H1 (cell line): Measurements from ENCODE around the gene SERPINB12. TPM values are rescaled to one million over a fixed set of nuclear protein-coding genes. Genes with fewer than 3 reads are reported as not detected.

Source experiments
- CTCF ChIA-PET: fragments of 300-600 bp; sonication (Branson Sonifier 250); formaldehyde crosslinking; loops from one replicate; lab custom pipeline; 2021; ENCODE audit not compliant: partially characterized antibody; lab: Charles Lee
- POLR2A ChIA-PET: fragments of 300-600 bp; sonication (Branson Sonifier 250); formaldehyde crosslinking; loops from one replicate; lab custom pipeline; 2021; ENCODE audit warnings: inconsistent platforms; ENCODE audit not compliant: partially characterized antibody; lab: Charles Lee
- DNase-seq, 2 experiments: peaks; one replicate each; pipeline versions ENCODE4 v3.0.0 to v3.0.0-alpha.2; 2010 to 2022; ENCODE audit warnings: low spot score in 2 of 2, low read depth in 1 of 2, mixed read lengths in 1 of 2
- FAIRE-seq: peaks from 2 replicates; lab custom pipeline; 2011; peaks lifted over from hg19 to GRCh38; lab: Jason Lieb, UNC
- H2AFZ ChIP-seq: 2 replicates; pipeline ENCODE4 v1.8.1; 2012; ENCODE audit warnings: low read length, inconsistent platforms
- H2AK5ac ChIP-seq: 2 replicates; pipeline ENCODE4 v1.6.1; 2013; ENCODE audit warnings: low read depth, low read length
- H2BK120ac ChIP-seq: replicated peaks from 2 replicates; pipeline ENCODE3; 2013; ENCODE audit warnings: low read depth, low read length, inconsistent platforms
- H2BK12ac ChIP-seq: 2 replicates; pipeline ENCODE4 v1.6.1; 2013; ENCODE audit warnings: low read depth, low read length
- H2BK15ac ChIP-seq: 2 replicates; pipeline ENCODE4 v1.6.1; 2013; ENCODE audit warnings: low read length
- H2BK20ac ChIP-seq: 2 replicates; pipeline ENCODE4 v1.6.1; 2013; ENCODE audit warnings: low read length
- H2BK5ac ChIP-seq: 2 replicates; pipeline ENCODE4 v1.6.1; 2013; ENCODE audit warnings: low read depth, low read length
- H3K14ac ChIP-seq: 2 replicates; pipeline ENCODE4 v1.6.1; 2013; ENCODE audit warnings: inconsistent platforms; ENCODE audit not compliant: insufficient read length
- H3K18ac ChIP-seq: 2 replicates; pipeline ENCODE4 v1.6.1; 2013; ENCODE audit warnings: low read length; ENCODE audit errors: extremely low read depth
- H3K23ac ChIP-seq: 2 replicates; pipeline ENCODE4 v1.6.1; 2013; ENCODE audit warnings: inconsistent platforms; ENCODE audit not compliant: insufficient read length
- H3K23me2 ChIP-seq: 2 replicates; pipeline ENCODE4 v1.6.1; 2013; ENCODE audit warnings: low read depth, low read length
- H3K27ac ChIP-seq: 2 replicates; pipeline ENCODE4 v1.6.1; 2011; ENCODE audit warnings: low read depth, low read length, inconsistent platforms
- H3K27me3 ChIP-seq, 4 experiments: replicated peaks in 1 of 4; 1 replicate in 1 of 4; 2 replicates in 3 of 4; pipeline versions ENCODE4 v1.6.1 to v1.8.1; 2011 to 2013; ENCODE audit warnings: low read length in 3 of 4, mild to moderate bottlenecking in 3 of 4, inconsistent platforms in 2 of 4, mixed read lengths in 2 of 4, moderate library complexity in 1 of 4; ENCODE audit not compliant: control insufficient read depth in 3 of 4, insufficient read depth in 3 of 4; ENCODE audit errors: extremely low read depth in 1 of 4
- H3K36me3 ChIP-seq, 4 experiments: 2 replicates each; pipeline versions ENCODE4 v1.6.1 to v1.8.1; 2011 to 2013; ENCODE audit warnings: mild to moderate bottlenecking in 4 of 4, low read length in 3 of 4, moderate library complexity in 2 of 4, control low read depth in 1 of 4, inconsistent platforms in 1 of 4; ENCODE audit not compliant: insufficient read depth in 4 of 4, control insufficient read depth in 2 of 4
- H3K4ac ChIP-seq: replicated peaks from 2 replicates; pipeline ENCODE3; 2013; ENCODE audit warnings: low read length, low read depth, mixed read lengths, inconsistent platforms; ENCODE audit not compliant: insufficient read length
- H3K4me1 ChIP-seq, 4 experiments: replicated peaks in 1 of 4; 1 replicate in 1 of 4; 2 replicates in 3 of 4; pipeline versions ENCODE4 v1.6.1 to v1.8.1; 2011 to 2013; ENCODE audit warnings: low read length in 3 of 4, inconsistent platforms in 2 of 4, mixed read lengths in 1 of 4; ENCODE audit not compliant: insufficient read depth in 4 of 4, control insufficient read depth in 3 of 4
- H3K4me2 ChIP-seq, 2 experiments: 2 replicates each; pipeline versions ENCODE4 v1.6.1 to v1.8.1; 2011 to 2013; ENCODE audit warnings: low read depth in 2 of 2, low read length in 2 of 2, control low read depth in 1 of 2, inconsistent platforms in 1 of 2, mild to moderate bottlenecking in 1 of 2; ENCODE audit not compliant: insufficient read depth in 1 of 2
- H3K4me3 ChIP-seq, 4 experiments: fragments of 200-600, 300-600 bp in 1 of 4; sonication (generic), shearing (Covaris generic), sonication (Bioruptor Twin) in 1 of 4; 2 replicates each; pipeline versions ENCODE4 v1.5.1 to v1.8.1; 2011 to 2016; ENCODE audit warnings: low read length in 4 of 4, low read depth in 3 of 4, control low read depth in 2 of 4, inconsistent platforms in 2 of 4, mild to moderate bottlenecking in 2 of 4, mixed read lengths in 1 of 4, moderate library complexity in 1 of 4; ENCODE audit not compliant: insufficient read depth in 2 of 4; ENCODE audit errors: extremely low read depth in 1 of 4
- H3K56ac ChIP-seq: replicated peaks from 2 replicates; pipeline ENCODE3; 2013; ENCODE audit warnings: low read depth, mild to moderate bottlenecking, mixed read lengths, low read length, inconsistent platforms; ENCODE audit not compliant: insufficient read length
- H3K79me1 ChIP-seq: 2 replicates; pipeline ENCODE4 v1.6.1; 2013; ENCODE audit warnings: low read depth, low read length, control low read depth
- H3K79me2 ChIP-seq, 2 experiments: 2 replicates each; pipeline versions ENCODE4 v1.6.1 to v1.8.1; 2012 to 2013; ENCODE audit warnings: low read length in 2 of 2, mild to moderate bottlenecking in 2 of 2, inconsistent platforms in 1 of 2; ENCODE audit not compliant: insufficient read depth in 2 of 2, control insufficient read depth in 1 of 2
- H3K9ac ChIP-seq, 4 experiments: replicated peaks in 1 of 4; 1 replicate in 1 of 4; 2 replicates in 3 of 4; pipeline versions ENCODE4 v1.6.1 to v1.8.1; 2011 to 2013; ENCODE audit warnings: low read depth in 3 of 4, low read length in 3 of 4, control low read depth in 2 of 4, mild to moderate bottlenecking in 2 of 4, moderate library complexity in 2 of 4, inconsistent platforms in 1 of 4; ENCODE audit errors: extremely low read depth in 1 of 4
- H3K9me3 ChIP-seq, 2 experiments: 2 replicates each; pipeline versions ENCODE4 v1.6.1 to v1.8.1; 2012 to 2013; ENCODE audit warnings: mild to moderate bottlenecking in 2 of 2, moderate library complexity in 2 of 2, control low read depth in 1 of 2, inconsistent platforms in 1 of 2, low read depth in 1 of 2, low read length in 1 of 2, mixed read lengths in 1 of 2; ENCODE audit not compliant: insufficient read depth in 2 of 2
- H4K20me1 ChIP-seq, 2 experiments: replicated peaks in 1 of 2; 2 replicates each; pipeline versions ENCODE3 to v1.8.1; 2011 to 2013; ENCODE audit warnings: inconsistent platforms in 2 of 2, low read length in 2 of 2, mild to moderate bottlenecking in 1 of 2; ENCODE audit not compliant: insufficient read depth in 2 of 2, control insufficient read depth in 1 of 2
- H4K5ac ChIP-seq: 2 replicates; pipeline ENCODE4 v1.6.1; 2013; ENCODE audit warnings: low read length, low read depth, mixed read lengths, inconsistent platforms; ENCODE audit not compliant: insufficient read length
- H4K8ac ChIP-seq: 2 replicates; pipeline ENCODE4 v1.8.0; 2013; ENCODE audit warnings: mild to moderate bottlenecking, moderate library complexity, low read length, inconsistent platforms; ENCODE audit not compliant: insufficient read depth; ENCODE audit errors: extremely low read depth
- H4K91ac ChIP-seq: replicated peaks from 2 replicates; pipeline ENCODE3; 2013; ENCODE audit warnings: low read length, mixed read lengths, inconsistent platforms; ENCODE audit not compliant: insufficient read length
- GABPA ChIP-seq: IDR thresholded peaks from 2 replicates; pipeline ENCODE4 v1.6.1; 2011; ENCODE audit warnings: mild to moderate bottlenecking, low read length, moderate library complexity, borderline replicate concordance; ENCODE audit not compliant: insufficient read depth
- TBP ChIP-seq: IDR thresholded peaks from 2 replicates; pipeline ENCODE4 v1.6.1; 2011; ENCODE audit warnings: low read depth, low read length, improper control_type of control experiment
- WGBS, 2 experiments: shearing (Covaris generic) in 1 of 2; methylation state at CpG; one replicate each; pipeline versions ENCODE4 v1.1.6 to v1.1.7; 2013 to 2015; ENCODE audit warnings: low lambda C conversion rate in 2 of 2, mixed read lengths in 2 of 2, inconsistent platforms in 1 of 2, low coverage in 1 of 2, missing lambda C conversion rate in 1 of 2; ENCODE audit not compliant: insufficient replicate concordance in 2 of 2, insufficient coverage in 1 of 2, insufficient read length in 1 of 2; ENCODE audit errors: extremely low coverage in 1 of 2, missing lambda C conversion rate in 1 of 2; 5-methylcytosine and 5-hydroxymethylcytosine counted together
- polyA plus RNA-seq, 7 experiments: library from polyadenylated mRNA; depleted of rRNA in 3 of 7; stranded (reverse) in 5 of 7; unstranded in 2 of 7; fragments of >200 nt in 5 of 7; fragments of 200-250 nt in 2 of 7; gene quantifications; 1 replicate in 5 of 7; 2 replicates in 1 of 7; 4 replicates in 1 of 7; pipeline versions ENCODE4 v1.2.1 to v1.2.3, GENCODE V29; 2011 to 2013; ENCODE audit warnings: missing spikeins in 2 of 7, mixed read lengths in 2 of 7
- total RNA-seq: library from RNA; stranded (reverse); fragmentation: NEBNext Ultra II Directional; extraction: Animal tissue kit (Norgen Biotek cat#: 25700); gene quantifications from 2 replicates; pipeline ENCODE4 v1.2.1, GENCODE V29; 2021
- TF ChIP-seq, protein P1 (sequence below): IDR thresholded peaks from 2 replicates; pipeline ENCODE4 v1.6.1; 2012; ENCODE audit warnings: inconsistent platforms

The SERPINB12 gene
- total and polyA plus RNA-seq, 2 of the 8 experiments (the other 6 are each of a cell fraction or from before 2014, with no cell fraction given), result not detected

- CTCF ChIA-PET, result no interaction called here
These were observed 54.8 kb downstream of the SERPINB12 start for GRCh38 chr18:63596964-63597363.

More at GRCh38 chr18:63596964-63597363, 54.8 kb downstream of the SERPINB12 start:
- Histone ChIP-seq H3K9me3 (no peaks in the 10 kb centered on the region), H3K23ac (no peak overlapping the region), H3K56ac (no peak overlapping the region), H2BK120ac (no peak overlapping the region), H3K4ac (no peak overlapping the region), H3K4me3 (no peak overlapping the region), H4K5ac (no peak overlapping the region), H2AFZ (no peak overlapping the region), H3K27me3 (no peaks in the 10 kb centered on the region; a peak in 1 of 7 replicates), H3K18ac (no peak overlapping the region), H3K23me2 (no peaks in the 10 kb centered on the region), H3K79me2 (no peaks in the 10 kb centered on the region), H3K79me1 (no peaks in the 10 kb centered on the region), H3K27ac (no peak overlapping the region), H4K8ac (no peak overlapping the region), H3K14ac (no peak overlapping the region), H3K4me1 (no peaks in the 10 kb centered on the region), H4K91ac (no peak overlapping the region), H3K4me2 (no peak overlapping the region), H2BK15ac (no peak overlapping the region), H4K20me1 (peaks cover 0 to 2% of the 10 kb centered on the region in 2 experiments), H2AK5ac (no peak overlapping the region), H2BK5ac (no peak overlapping the region), H2BK20ac (0 out of 2 replicates have a peak overlapping the region, but pooled peaks have one; percentile 21), H2BK12ac (no peak overlapping the region), H3K36me3 (no peaks in the 10 kb centered on the region), H3K9ac (no peak overlapping the region)
- no peak for FAIRE-seq
- 77% methylated on average over 13 of the region's 14 CpGs; no CpG with 5 or more reads in 1 of the 2 experiments for WGBS, 2 experiments
- no peak for DNase-seq
- POLR2A ChIA-PET, result no interaction called here
- TF ChIP-seq TBP (no peak), GABPA (no peak)
- TF ChIP-seq, protein P1, sequence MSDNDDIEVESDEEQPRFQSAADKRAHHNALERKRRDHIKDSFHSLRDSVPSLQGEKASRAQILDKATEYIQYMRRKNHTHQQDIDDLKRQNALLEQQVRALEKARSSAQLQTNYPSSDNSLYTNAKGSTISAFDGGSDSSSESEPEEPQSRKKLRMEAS, result no peak
